Raji (cell line): ENCODE measurements around the gene NPLOC4.
A peak's percentile ranks its signal among the peaks of the same experiment; 100 is the strongest.

Experiments
- POLR2A ChIP-seq: IDR thresholded peaks from 2 replicates; pipeline ENCODE4 v1.6.1; 2011; ENCODE audit warnings: low read depth, low read length, control low read depth; ENCODE audit not compliant: insufficient read depth

The NPLOC4 gene

DNA sequence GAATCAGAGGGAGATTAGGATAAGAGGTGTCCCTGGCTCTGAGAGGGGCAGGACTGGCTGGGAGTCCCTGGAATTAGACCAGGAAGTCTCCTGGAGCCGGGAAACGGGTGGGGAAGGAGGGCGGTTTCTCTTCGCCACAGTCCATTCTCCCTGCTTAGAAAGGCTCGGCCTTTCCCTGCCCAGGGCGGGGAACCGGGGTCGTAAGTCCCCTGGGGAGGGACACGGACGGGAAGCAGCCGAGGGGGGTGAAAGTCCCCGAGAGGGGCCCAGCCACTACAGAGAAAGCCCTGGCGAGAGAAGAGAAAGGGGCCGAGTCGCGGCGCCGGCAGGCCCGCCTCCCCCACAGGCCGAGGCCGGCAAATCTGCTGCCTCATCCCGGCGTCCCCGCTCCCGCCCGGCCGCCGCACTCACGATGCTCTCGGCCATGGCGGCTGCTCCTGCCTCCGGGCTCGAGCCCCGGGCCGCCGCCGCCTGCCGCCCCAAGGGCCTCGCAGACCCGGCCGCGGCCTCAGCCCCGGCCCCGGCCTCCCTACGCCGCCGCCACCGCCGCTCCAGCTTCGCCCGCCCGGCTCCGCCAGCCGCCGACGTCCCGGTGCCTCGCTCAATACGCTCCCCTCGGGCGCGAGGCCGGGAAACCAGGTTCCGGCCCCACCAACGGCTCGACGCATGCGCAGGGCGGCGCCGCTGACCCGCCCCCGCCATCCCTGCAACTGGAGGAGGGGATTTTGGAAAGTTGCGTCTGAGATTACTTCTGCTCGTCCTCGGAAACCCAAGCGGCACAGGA lies at the start of gene NPLOC4, which contains the start of gene TSPAN10:
Gene NPLOC4, minus strand, starts transcription at position 608 of the 784 bp plus-strand sequence. Its CDS starts 182 bp downstream, at position 426.
Gene TSPAN10, plus strand, starts transcription at position 692 of the 784 bp plus-strand sequence. CDS start 5,217 bp downstream, outside the sequence.
- peak; percentile 79 for TF ChIP-seq POLR2A

DNA sequence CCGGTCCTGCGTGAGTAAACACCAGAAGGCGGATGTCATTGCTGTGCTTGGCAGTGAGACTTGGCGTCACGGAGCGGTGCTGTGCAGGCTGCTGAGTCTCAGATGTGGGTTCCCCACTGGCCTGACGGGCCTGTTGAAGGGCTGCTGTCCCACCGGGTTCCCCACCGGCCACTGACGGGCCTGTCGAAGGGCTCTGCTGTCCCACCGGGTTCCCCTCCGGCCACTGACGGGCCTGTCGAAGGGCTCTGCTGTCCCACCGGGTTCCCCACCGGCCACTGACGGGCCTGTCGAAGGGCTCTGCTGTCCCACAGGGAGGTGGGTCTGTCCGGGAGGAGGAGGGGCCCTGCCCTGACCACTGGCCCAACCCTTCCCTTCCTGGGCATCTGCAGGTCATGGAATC lies 49.7 kb upstream of the NPLOC4 start:
- no peak for TF ChIP-seq POLR2A

- 0 out of 2 replicates have a peak, but pooled peaks have one; percentile 12 for TF ChIP-seq POLR2A
These were observed 48.2 kb upstream of the NPLOC4 start for GRCh38 chr17:81685108-81685507.

DNA sequence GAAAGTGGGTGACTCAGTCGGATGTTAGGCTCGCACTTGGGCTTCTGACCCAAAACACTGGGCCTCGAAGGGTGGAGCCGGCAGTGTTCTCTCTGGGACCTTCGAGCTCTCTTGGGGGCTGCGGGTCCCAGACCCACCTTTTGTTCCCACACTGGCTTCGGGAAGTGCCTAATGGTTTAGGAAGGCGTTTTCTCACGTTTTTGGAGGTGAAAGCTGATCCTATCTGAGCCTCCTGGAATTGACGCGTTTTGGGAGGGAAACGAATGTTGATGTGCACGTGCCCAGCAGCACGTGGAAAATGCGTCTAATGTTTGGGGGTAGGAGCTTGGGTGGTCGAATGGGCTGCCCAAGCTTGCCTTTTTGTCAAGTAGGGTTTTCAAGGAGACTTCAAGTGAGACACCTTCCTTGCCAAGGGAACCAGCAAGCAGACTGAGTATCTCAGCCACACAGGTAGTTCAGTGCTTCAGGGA lies 47.6 kb upstream of the NPLOC4 start:
- TF ChIP-seq POLR2A, result no peak

GRCh38 chr17:81683584-81684441 lies 46.9 kb upstream of the NPLOC4 start, which contains the start of the genes ARL16 and HGS:
ARL16 (minus strand) TSS chr17:81683797; CDS start chr17:81683753, 44 bp downstream.
HGS (plus strand) TSS chr17:81684011; CDS start chr17:81684067, 56 bp downstream.
- TF ChIP-seq POLR2A, result peak; percentile 59; the same call in 1 of the 2 replicates

DNA sequence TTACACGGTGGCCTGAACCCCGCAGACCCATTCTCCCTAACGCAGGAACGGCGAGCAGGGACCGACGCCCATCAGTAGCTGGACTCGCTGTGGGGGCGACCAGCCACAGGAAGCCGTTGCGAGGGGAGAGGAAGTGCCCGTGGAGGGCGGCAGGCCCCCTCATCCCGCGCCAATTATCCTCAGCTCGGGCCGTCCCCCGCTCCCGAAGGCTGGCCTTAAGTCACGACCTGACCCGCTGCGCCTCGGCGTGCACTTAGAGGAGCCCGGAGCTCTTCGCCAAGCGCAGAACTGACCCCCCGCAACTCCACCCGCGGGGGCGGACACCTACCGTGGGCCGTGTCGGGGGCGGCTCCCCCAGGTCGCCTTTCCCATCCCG lies 46.3 kb upstream of the NPLOC4 start:
- TF ChIP-seq POLR2A, result no peak

DNA sequence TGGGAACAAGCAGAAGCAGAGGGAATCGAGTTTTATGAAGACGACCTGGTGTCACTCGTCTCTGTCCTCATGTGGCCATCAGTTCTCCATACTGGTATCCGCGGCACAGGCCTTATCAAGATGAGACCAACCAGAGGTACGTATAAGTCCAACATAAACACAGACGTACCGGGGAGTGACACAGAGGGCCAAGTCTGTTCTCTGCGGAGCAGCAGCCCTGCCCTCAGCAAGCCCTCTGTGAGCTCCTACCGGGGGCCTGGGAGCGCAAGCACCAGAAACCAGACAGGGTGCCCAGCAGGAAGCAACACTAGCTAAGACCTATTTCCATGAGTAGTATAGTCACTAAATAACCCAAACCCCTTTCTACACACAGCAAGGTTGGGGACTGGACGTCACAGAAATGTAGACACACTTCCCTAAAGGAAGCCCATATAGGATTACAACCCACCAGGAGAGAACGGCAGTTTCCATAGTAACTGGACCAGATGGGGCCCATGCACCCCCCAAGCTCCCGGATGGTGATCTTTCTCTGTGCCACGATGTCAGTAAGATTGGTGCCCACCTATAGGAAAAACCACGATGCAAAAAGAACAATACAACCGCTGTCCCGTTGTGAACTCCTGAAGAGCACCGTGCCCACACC lies 45.8 kb upstream of the NPLOC4 start:
- no peak for TF ChIP-seq POLR2A

GRCh38 chr17:81681672-81682071 lies 44.8 kb upstream of the NPLOC4 start:
- TF ChIP-seq POLR2A, result no peak

- no peak for TF ChIP-seq POLR2A
These were observed 43.2 kb upstream of the NPLOC4 start for GRCh38 chr17:81680150-81680549.

DNA sequence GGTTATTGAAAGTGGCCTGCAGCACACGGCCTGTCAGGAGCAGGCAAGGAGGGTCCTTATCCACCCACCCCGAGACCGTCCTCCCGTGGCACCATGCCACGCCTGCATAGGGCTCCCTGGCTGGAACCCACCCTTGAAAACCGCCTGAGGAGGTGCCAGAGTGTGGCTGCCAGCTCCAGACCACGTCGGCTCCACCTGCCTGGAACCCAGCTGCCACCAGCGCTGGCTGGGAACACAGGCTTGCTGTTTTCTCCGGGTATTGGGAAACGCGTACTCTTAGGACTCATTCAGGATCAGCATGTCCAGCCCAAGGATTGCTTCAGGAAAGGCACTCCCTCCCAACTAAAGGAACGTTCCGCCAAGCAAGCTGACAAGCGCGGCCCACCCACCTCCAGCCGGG lies 40.0 kb upstream of the NPLOC4 start:
- TF ChIP-seq POLR2A, result no peak

GRCh38 chr17:81673561-81674258 lies 36.8 kb upstream of the NPLOC4 start:
- TF ChIP-seq POLR2A, result no peak

- no peak for TF ChIP-seq POLR2A
These were observed 36.0 kb upstream of the NPLOC4 start for GRCh38 chr17:81672954-81673353.

DNA sequence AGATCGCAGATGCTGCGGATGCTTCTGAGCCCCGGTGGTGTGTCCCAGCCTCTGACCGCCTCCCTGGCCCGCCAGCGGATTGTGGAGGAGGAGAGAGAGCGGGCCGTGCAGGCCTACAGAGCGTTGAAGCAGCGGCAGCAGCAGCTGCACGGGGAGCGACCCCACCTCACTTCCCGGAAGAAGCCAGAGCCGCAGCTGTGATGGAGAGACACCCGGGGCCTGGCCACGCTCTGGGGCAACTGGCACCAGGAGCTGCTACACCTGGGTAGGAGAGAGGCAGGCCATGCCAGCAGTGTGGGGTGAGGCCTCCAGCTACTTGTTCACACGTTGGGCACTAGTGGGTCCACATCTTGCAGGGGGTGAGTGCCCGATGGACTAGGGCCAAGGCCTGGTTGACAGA lies 35.6 kb upstream of the NPLOC4 start:
- TF ChIP-seq POLR2A, result no peak

DNA sequence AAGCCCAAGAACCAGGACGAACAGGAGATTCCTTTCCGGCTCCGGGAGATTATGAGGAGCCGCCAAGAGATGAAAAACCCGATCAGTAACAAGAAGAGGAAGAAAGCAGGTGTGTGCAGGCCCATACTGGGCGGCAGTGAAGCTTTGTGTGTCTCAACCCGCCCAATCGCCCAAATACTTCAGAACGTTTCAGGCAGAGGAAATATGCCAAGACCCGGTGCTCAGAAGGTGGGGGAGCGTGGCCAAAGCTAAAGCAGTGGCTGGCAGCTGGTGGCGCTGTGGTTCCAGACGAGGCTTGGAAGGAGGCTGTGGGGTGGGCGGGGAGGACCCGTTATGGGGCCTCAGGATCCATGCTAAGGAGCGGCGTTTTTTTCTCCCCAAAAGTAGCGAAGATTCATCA lies 30.8 kb upstream of the NPLOC4 start:
- no peak for TF ChIP-seq POLR2A
